GM18507 (cell line): ENCODE measurements around the gene SCTR.

Experiments used
- DNase-seq: peaks from one replicate; pipeline ENCODE4 v3.0.0; 2011; ENCODE audit warnings: low read depth; ENCODE audit not compliant: insufficient read length; ENCODE audit errors: extremely low spot score
- FAIRE-seq: peaks from 2 replicates; lab custom pipeline; 2011; peaks lifted over from hg19 to GRCh38; lab: Jason Lieb, UNC

Gene SCTR

GRCh38 chr2:119478188-119478977, 45.9 kb downstream of the SCTR start:
- FAIRE-seq: no peak
- no peak for DNase-seq

GRCh38 chr2:119477113-119477505, 47.2 kb downstream of the SCTR start:
- no peak for DNase-seq
- FAIRE-seq: no peak

- DNase-seq (peak; percentile 66), FAIRE-seq (peak; percentile 66)
Measured at GRCh38 chr2:119476301-119477112, 47.8 kb downstream of the SCTR start.

DNA sequence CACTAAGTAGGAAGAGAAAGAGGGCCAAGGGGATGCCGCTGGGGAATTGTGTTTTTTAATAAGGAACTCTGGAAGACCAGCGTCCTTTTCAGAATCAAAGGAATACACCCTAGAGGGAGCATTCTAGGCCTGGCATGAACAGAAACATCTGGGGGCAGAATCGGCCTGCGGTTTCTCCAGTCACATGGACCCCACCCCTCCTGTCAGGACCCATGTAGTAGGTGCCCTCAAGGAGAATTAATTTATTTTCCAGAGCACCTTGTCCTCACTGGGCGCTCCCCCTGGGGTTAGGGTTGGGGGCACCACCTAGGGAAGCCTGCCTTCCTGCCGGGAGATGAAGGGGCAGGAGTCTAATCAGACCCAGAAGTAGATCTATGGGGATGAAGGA, 48.4 kb downstream of the SCTR start:
- DNase-seq: no peak
- FAIRE-seq: no peak

GRCh38 chr2:119475225-119475856, 48.9 kb downstream of the SCTR start:
- FAIRE-seq: no peak

GRCh38 chr2:119474371-119475224, 49.7 kb downstream of the SCTR start:
- no peak for DNase-seq
- FAIRE-seq: no peak

More at GRCh38 chr2:119475225-119475856, 48.9 kb downstream of the SCTR start:
- DNase-seq: no peak

DNA sequence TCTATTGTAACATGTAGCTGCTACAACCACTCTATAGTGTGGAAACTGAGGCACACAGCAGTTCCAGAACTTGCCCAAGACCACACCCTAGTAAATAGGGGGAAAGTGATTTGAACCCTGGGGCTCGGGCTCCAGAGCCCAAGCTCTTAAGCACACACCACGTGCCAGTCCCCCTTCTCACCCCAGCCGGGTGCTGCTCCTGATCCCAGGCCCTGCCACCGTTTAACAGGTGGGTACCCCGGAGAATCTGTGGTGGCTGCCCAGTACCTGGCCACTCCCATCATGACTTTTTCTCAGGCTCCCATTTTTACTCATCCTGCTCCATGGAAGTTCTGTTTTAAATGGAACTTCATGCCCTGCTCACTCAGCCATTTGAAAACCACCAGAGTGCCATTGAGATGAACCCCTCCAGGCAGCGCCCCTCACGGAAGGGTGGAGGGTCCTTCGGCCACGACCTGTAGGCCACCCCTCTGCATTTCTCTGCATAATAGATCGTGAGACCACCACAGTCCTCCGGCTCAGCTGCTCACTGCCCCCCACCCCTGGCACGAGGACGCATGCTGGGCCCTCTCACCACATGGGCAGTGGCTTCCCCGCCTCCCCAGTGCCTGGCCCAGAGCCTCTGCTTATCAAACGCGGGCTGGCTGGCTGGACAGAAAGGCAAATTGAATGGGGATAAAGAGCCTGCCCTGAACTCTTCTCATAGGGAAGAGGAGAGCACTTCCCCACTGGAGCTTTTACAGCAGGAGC, 50.5 kb downstream of the SCTR start:
- DNase-seq (no peak), FAIRE-seq (no peak)

DNA sequence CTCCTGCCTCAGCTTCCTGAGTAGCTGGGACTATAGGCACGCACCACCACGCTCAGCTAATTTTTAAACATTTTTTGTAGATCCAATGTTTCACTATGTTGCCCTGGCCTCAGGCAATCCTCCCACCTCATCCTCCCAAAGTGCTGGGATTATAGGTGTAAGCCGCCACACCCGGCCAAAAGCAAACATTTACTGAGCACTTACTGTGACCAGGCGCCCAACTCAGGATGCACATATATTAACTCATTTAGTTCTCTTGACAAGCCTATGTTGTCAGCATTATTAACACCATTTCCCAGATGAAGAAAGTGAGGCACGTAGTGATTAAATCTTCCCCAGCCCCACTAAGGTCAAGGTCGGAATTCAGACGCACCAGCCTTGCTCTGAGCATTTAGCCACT, 51.5 kb downstream of the SCTR start:
- DNase-seq: no peak
- no peak for FAIRE-seq

DNA sequence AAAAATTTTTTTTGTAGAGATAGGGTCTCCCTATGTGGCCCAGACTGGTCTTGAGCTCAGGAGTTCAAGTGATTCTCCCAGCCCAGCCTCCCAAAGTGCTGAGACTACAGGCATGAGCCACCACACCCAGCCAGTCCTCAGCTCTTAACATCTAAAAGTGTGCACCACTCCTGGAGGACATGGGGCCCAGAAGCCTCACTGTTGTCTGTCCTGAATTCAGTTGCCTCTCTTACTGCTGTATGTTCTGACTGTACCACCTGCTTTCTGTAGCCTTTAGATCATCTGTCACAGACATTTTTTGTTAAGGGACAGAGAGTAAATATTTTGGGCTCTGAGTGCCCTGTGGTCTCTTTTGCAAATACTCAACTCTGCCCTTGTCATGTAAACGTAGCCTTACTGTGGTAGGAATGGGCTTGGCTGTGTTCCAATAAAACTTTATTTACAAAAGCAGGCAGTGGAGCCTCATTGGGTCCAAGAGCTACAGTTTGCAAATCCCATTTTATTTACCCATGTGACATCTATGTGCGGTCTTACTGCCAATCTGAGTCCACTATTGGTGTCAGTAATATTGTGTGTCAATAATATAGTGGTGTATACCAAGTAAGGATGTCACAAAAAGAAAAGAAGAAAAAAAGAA, 54.5 kb downstream of the SCTR start:
- FAIRE-seq: no peak
- DNase-seq: no peak

GRCh38 chr2:119469131-119469530, 55.2 kb downstream of the SCTR start:
- DNase-seq (no peak), FAIRE-seq (no peak)

DNA sequence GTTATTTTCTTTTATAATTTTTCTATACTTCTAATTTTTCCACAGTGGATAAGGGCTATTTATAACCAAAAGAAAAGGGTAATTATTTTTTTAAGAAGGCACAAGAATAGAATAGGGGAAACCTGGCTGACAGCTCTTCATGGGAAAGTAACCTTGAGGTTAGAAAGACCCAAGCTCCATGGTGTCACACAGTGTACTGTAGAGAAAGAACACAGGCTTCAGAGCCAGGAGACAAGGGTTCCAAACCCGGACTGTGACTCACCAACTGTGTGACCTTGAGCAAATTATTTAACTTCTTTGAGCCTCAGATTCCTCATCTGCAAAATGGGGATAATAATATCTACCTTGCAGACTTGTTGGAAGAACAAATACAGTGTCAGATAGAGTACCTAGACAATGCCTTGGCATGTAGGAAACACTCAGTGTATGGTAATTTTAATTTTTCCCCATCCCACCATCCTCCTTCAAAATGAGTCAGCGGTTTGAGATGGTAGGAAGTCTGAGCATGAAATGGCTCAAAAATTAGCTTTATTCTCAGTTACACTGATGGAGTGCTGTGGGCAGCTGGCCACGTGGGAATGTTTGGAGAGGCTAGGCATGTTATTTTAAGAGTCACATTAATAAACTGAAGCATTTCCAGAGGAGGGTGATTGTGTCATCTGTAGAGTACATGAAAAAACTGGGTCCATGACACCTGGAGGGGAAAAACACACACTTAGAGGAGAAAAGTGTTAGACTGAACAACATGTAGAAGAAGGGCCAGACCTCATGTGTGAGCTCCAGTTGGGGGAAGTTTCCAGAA, 55.9 kb downstream of the SCTR start:
- peak; percentile 45 for FAIRE-seq

DNA sequence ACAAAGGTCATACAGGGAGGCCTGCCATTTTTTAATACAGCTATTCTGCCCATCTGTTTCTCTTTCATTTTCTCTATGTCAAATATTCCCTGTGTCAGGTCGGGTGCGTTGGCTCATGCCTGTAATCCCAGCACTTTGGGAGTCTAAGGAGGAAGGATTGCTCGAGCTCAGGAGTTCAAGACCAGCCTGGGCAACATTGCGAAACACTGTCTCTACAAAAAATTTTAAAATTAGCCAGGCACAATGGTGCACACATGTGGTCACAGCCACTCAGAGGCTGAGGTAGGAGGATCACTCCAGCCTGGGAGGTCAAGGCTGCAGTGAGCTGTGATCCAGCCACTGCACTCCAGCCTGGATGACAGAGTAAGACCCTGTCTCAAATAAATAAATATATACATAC, 57.9 kb downstream of the SCTR start:
- DNase-seq (no peak), FAIRE-seq (no peak)

More for the DNA sequence above, 55.9 kb downstream of the SCTR start:
- DNase-seq: no peak

GRCh38 chr2:119465687-119466086, 58.6 kb downstream of the SCTR start:
- FAIRE-seq (no peak), DNase-seq (no peak)

DNA sequence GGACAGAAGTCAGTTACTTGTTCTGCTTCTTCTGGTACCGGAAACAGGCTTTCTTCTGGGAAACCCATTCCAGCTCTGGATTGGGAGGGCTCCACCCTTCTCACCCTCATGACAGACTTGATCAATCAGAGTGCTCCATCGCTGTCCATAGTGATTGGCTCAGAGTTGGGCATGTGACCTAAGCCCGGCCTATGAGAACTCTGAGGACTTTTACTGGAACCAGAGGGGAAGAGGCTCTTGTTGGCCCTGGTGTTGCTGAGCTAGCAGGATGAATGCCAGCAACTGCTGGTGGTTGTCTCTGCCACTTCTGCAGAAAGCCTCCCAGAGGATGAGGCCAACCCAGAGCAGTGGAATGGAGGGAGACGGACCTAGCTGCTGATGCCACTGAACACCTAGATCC, 59.3 kb downstream of the SCTR start:
- no peak for FAIRE-seq
- DNase-seq: no peak

GRCh38 chr2:119463990-119464389, 60.3 kb downstream of the SCTR start:
- DNase-seq (no peak), FAIRE-seq (no peak)

GRCh38 chr2:119463136-119463535, 61.1 kb downstream of the SCTR start:
- no peak for FAIRE-seq
- no peak for DNase-seq

DNA sequence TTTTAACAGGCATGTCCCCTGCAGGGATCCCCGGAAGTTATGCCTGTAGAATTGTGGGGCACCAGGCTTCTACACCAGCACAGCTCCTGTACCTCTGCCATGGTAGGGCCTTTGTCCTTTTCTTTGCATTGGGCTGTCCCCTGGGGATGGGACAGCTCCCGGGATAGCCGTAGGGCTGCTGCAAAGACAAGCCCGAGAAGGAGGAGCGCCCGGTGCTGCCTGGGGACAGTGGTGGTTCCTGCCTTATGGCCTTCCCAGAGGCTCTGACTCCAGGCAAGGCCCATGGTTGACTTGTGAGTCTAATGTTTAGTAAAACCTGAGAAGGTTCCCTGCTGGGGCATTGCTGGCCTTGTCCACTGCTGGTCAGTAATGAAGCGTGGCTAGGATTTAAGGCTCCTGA, 61.7 kb downstream of the SCTR start:
- no peak for FAIRE-seq
- DNase-seq: no peak

DNA sequence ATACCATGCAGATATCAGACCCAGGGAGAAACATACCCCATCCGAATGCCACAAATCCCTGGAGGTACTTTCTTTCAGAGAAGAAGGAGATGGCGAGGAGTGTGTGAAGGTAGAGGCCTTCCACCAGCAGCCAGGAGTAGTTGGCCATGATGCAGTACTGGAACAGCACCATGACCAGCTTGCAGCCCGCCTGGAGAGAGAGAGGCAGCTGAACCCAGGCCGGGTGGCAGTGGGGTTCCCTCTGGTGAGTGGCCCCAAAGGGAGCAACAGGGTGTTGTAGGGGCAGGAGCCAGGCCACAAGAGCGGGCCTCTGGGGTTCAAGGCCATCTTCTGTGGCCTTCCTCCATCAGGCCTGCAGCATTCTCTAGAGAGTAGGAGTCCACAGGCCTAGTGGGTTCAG, 62.5 kb downstream of the SCTR start:
- DNase-seq: no peak
- FAIRE-seq: no peak
